Stimulated activated CD4-positive, alpha-beta T cell treated with anti-CD3 and anti-CD28 coated beads, TNF-alpha, amount 100 ng/mL, for 24 hours (primary cell): Measurements from ENCODE around the gene CBFA2T2.
"Not testable (repeated sequence)": the region's sequence is repeated elsewhere in the genome, so short reads cannot be mapped to it uniquely, and the experiment has no call there.

Experiments
- DNase-seq, 3 experiments: peaks; one replicate each; pipeline ENCODE4 v3.0.0-alpha.2; 2020; ENCODE audit warnings: low read depth in 3 of 3

The CBFA2T2 gene

GRCh38 chr20:33506576-33506975 is 16.7 kb downstream of the CBFA2T2 start:
- no peak for DNase-seq

- DNase-seq, result no peak
Observed at GRCh38 chr20:33507461-33507860, 17.6 kb downstream of the CBFA2T2 start.

GRCh38 chr20:33508015-33508414 is 18.1 kb downstream of the CBFA2T2 start:
- not testable (repeated sequence) for DNase-seq

- not testable (repeated sequence) for DNase-seq
Observed at GRCh38 chr20:33509057-33509456, 19.2 kb downstream of the CBFA2T2 start.

GRCh38 chr20:33511876-33512275 is 22.0 kb downstream of the CBFA2T2 start:
- not testable (repeated sequence) for DNase-seq

GRCh38 chr20:33515569-33516216 is 25.8 kb downstream of the CBFA2T2 start:
- no peak for DNase-seq

GRCh38 chr20:33516882-33517281 is 27.0 kb downstream of the CBFA2T2 start:
- no peak for DNase-seq

GRCh38 chr20:33518071-33518470 is 28.2 kb downstream of the CBFA2T2 start:
- no peak for DNase-seq

- no peak for DNase-seq
Observed at GRCh38 chr20:33521461-33521860, 31.6 kb downstream of the CBFA2T2 start.

GRCh38 chr20:33522256-33522820 is 32.4 kb downstream of the CBFA2T2 start:
- peak in 1 of 3 experiments; percentile 7 for DNase-seq

GRCh38 chr20:33524261-33524660 is 34.4 kb downstream of the CBFA2T2 start:
- DNase-seq, result no peak

GRCh38 chr20:33526769-33527168 is 36.9 kb downstream of the CBFA2T2 start:
- no peak for DNase-seq

- DNase-seq, result no peak
Observed at GRCh38 chr20:33531047-33531877, 41.4 kb downstream of the CBFA2T2 start.

- DNase-seq, result no peak
Observed at GRCh38 chr20:33531885-33532284, 42.0 kb downstream of the CBFA2T2 start.

- DNase-seq, result no peak
Observed at GRCh38 chr20:33532753-33533459, 43.0 kb downstream of the CBFA2T2 start.

- DNase-seq, result not testable (repeated sequence)
Observed at GRCh38 chr20:33535717-33536116, 45.8 kb downstream of the CBFA2T2 start.

GRCh38 chr20:33537608-33538007 is 47.7 kb downstream of the CBFA2T2 start:
- DNase-seq, result no peak

GRCh38 chr20:33539129-33539528 is 49.2 kb downstream of the CBFA2T2 start:
- no peak for DNase-seq

GRCh38 chr20:33540427-33540826 is 50.5 kb downstream of the CBFA2T2 start:
- DNase-seq, result no peak

GRCh38 chr20:33541074-33541473 is 51.2 kb downstream of the CBFA2T2 start:
- DNase-seq, result no peak

- no peak for DNase-seq
Observed at GRCh38 chr20:33541797-33542196, 51.9 kb downstream of the CBFA2T2 start.

- DNase-seq, result no peak
Observed at GRCh38 chr20:33545763-33546162, 55.9 kb downstream of the CBFA2T2 start.
